GM12865 (cell line): ENCODE data around the gene FPR3.

Source experiments
- DNase-seq: peaks from one replicate; pipeline ENCODE4 v3.0.0; 2010; ENCODE audit warnings: low read depth
- H3K4me3 ChIP-seq: 2 replicates; pipeline ENCODE4 v1.5.1; 2011; ENCODE audit warnings: mild to moderate bottlenecking, low read depth, low read length, control low read depth
- CTCF ChIP-seq: IDR thresholded peaks from 2 replicates; pipeline ENCODE4 v1.5.1; 2011; ENCODE audit warnings: low read length, control low read depth, low read depth, inconsistent platforms; ENCODE audit not compliant: insufficient read depth; ENCODE audit errors: missing control alignments

Gene FPR3

GRCh38 chr19:51816711-51817110, 21.8 kb downstream of the FPR3 start:
- H3K4me3 ChIP-seq = no peak overlapping the region
- no peak for TF ChIP-seq CTCF
- DNase-seq = no peak

GRCh38 chr19:51820011-51820410, 25.1 kb downstream of the FPR3 start:
- no peak for DNase-seq
- TF ChIP-seq CTCF = no peak
- no peak overlapping the region for H3K4me3 ChIP-seq

GRCh38 chr19:51820831-51821446, 26.0 kb downstream of the FPR3 start:
- TF ChIP-seq CTCF = no peak
- H3K4me3 ChIP-seq = no peak overlapping the region
- no peak for DNase-seq

GRCh38 chr19:51821456-51821855, 26.5 kb downstream of the FPR3 start:
- no peak for DNase-seq
- no peak overlapping the region for H3K4me3 ChIP-seq
- TF ChIP-seq CTCF = no peak

- TF ChIP-seq CTCF = no peak
- no peak for DNase-seq
These were observed 27.0 kb downstream of the FPR3 start for GRCh38 chr19:51821921-51822320.

GRCh38 chr19:51822325-51822724, 27.4 kb downstream of the FPR3 start:
- no peak for DNase-seq
- no peak overlapping the region for H3K4me3 ChIP-seq
- no peak for TF ChIP-seq CTCF

More at GRCh38 chr19:51821921-51822320, 27.0 kb downstream of the FPR3 start:
- no peak overlapping the region for H3K4me3 ChIP-seq

GRCh38 chr19:51822946-51823345, 28.0 kb downstream of the FPR3 start:
- DNase-seq = no peak
- H3K4me3 ChIP-seq = no peak overlapping the region
- no peak for TF ChIP-seq CTCF
